ENCODE data around the gene BACH2.
"Not testable (repeated sequence)": the region's sequence is repeated elsewhere in the genome, so short reads cannot be mapped to it uniquely, and the experiment has no call there.

The BACH2 gene

GRCh38 chr6:90053614-90054013 is 243.0 kb downstream of the BACH2 start:
- DNase-seq: no peak

GRCh38 chr6:90049295-90049694 is 247.3 kb downstream of the BACH2 start:
- DNase-seq: no peak

- peak; percentile 72 for DNase-seq
These were observed 248.3 kb downstream of the BACH2 start for GRCh38 chr6:90048206-90048967.

GRCh38 chr6:90045535-90045934 is 251.1 kb downstream of the BACH2 start:
- DNase-seq: no peak

GRCh38 chr6:90044833-90045381 is 251.7 kb downstream of the BACH2 start:
- peak; percentile 53 for DNase-seq

- peak; percentile 48 for DNase-seq
These were observed 252.3 kb downstream of the BACH2 start for GRCh38 chr6:90044182-90044832.

- no peak for DNase-seq
These were observed 255.7 kb downstream of the BACH2 start for GRCh38 chr6:90040931-90041330.

GRCh38 chr6:90039911-90040310 is 256.7 kb downstream of the BACH2 start:
- no peak for DNase-seq

- DNase-seq: no peak
These were observed 257.5 kb downstream of the BACH2 start for GRCh38 chr6:90038961-90039653.

GRCh38 chr6:90036963-90037362 is 259.7 kb downstream of the BACH2 start:
- no peak for DNase-seq

- no peak for DNase-seq
These were observed 261.5 kb downstream of the BACH2 start for GRCh38 chr6:90035047-90035723.

- no peak for DNase-seq
These were observed 262.8 kb downstream of the BACH2 start for GRCh38 chr6:90033746-90034271.

- DNase-seq: not testable (repeated sequence)
These were observed 264.0 kb downstream of the BACH2 start for GRCh38 chr6:90032489-90033212.

- no peak for DNase-seq
These were observed 267.5 kb downstream of the BACH2 start for GRCh38 chr6:90028995-90029635.

GRCh38 chr6:90028066-90028778 is 268.4 kb downstream of the BACH2 start:
- peak; percentile 35 for DNase-seq

- DNase-seq: no peak
These were observed 270.4 kb downstream of the BACH2 start for GRCh38 chr6:90026216-90026615.

GRCh38 chr6:90025523-90026061 is 271.1 kb downstream of the BACH2 start:
- peak; percentile 86 for DNase-seq

GRCh38 chr6:90024633-90025032 is 272.0 kb downstream of the BACH2 start:
- DNase-seq: no peak

- no peak for DNase-seq
These were observed 274.9 kb downstream of the BACH2 start for GRCh38 chr6:90021711-90022110.

- no peak for DNase-seq
These were observed 275.9 kb downstream of the BACH2 start for GRCh38 chr6:90020746-90021145.

- DNase-seq: no peak
These were observed 277.4 kb downstream of the BACH2 start for GRCh38 chr6:90019216-90019615.
